GM12872 (cell line): ENCODE measurements around the gene XPO6.

Source experiments
- CTCF ChIP-seq: IDR thresholded peaks from 3 replicates; pipeline ENCODE4 v1.5.1; 2011; ENCODE audit warnings: low read depth, mild to moderate bottlenecking, low read length, moderate library complexity; ENCODE audit not compliant: insufficient read depth

The XPO6 gene

DNA sequence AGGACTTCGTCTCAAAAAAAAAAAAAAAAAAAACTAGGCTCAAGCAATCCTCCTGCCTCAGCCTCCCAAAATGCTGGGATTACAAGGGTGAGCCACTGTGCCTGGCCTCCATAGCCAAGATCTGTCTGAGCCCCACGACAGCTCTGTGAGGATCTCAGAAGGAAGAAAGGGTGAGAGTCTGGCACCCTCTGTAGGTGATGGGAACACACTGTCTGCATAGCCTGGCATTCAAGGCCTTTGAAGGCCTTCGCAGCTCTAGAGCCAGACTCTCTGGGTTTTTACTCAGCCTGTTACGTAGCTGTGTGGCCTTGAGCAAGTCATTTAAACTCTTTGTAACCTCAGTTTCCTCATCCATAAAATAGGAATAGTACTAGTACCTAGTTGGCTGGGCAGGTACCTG lies 6.3 kb upstream of the XPO6 start:
- TF ChIP-seq CTCF, result peak; percentile 84

DNA sequence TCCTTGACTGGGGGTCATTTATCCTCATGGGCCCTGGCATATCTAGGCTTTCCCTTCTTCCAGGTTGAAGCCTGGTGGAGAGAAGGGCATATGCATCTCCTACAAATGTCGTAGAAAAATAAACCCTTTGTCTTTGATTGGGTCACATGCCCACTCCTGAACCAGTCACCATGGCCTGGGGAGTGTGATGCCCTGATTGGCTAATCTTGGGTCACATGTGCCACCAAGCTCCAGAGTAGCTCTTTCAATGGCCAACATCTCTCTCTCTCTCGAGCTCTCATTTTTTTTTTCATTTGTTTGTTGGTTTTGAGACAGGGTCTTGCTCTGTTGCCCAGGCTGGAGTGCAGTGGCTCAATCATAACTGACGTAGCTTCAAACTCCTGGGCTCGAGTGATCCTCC lies 5.6 kb upstream of the XPO6 start:
- TF ChIP-seq CTCF, result no peak

DNA sequence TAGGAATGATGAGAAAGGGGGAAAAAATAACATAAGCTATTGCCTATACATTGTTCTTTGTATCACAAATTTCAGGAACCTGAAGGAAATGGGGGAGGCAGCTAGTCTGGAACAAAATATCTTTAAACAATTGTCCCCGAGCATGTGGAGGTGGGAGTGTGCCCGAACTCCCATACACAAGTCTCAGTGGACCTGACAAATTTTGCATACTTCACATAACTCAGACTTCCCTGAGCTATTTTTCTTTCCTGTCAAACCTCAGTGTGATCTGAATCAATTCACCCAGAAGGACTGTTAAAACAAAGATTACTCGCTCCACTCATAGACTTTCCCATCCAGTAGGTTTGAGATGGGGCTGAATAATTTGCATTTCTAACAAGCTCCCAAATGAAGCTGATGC lies 1.6 kb upstream of the XPO6 start:
- no peak for TF ChIP-seq CTCF

- TF ChIP-seq CTCF, result no peak
Observed at GRCh38 chr16:28212532-28212873, 738 bp upstream of the XPO6 start.

DNA sequence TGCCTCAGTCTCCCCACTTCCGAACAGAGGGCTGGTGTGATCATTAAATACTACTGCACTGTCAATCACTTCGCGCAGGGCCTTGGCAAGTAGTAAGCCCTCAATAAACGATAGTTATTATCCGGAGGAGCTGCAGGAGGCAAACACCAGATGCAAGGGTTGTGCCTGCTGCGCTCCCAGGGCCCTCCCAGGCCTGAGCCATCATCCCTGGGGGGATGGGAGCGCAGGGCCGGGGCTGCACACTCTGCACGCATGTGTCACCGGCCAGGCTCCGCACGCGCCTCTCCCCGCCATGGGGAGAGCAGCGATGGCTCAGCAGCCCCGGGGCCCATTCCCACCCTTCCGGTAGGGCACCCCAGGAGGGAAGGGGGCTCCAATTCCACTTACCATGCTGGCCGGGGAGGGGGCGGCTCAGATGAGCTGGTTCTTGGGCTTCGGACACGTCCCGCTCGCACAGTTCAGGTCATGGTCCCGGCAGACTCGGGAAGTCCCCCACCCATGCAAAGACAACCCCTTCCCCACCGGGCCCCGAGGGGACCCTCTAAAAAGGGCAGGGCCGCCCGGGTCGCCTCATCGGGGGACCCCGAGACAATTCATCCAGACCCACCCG lies 681 bp downstream of the XPO6 start:
- TF ChIP-seq CTCF, result no peak

- no peak for TF ChIP-seq CTCF
Observed at GRCh38 chr16:28210264-28210663, 1.5 kb downstream of the XPO6 start.

GRCh38 chr16:28208824-28209223 lies 2.9 kb downstream of the XPO6 start:
- no peak for TF ChIP-seq CTCF
